NOMO-1 (cell line): Measurements from ENCODE around the gene OR10V1.

Experiments
- DNase-seq, 2 experiments: peaks; one replicate each; lab custom pipeline; 2025; ENCODE audit not compliant: unreplicated experiment in 2 of 2; lab: John Stamatoyannopoulos, UW

Gene OR10V1

DNA sequence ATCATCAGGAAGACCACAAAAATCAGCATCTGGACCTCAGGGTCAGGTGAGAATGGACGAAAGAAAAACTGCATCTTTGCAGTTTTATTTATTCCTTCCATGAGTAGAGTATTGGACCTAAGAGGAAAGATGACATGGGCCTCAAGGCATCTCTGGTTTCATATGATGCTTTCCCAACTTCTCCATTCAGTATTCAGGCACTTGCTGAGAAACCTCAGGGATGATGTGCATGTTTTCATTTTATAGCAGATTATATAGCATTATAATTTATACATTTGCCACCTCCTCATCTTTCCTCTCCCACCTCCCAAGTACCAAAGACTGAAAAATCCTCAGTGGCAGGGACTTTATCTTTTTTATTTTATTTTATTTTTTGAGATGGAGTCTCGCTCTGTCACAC lies at the start of gene OR10V1:
OR10V1 (minus strand) TSS at position 101 of the 400 bp plus-strand sequence; CDS start at position 101, 0 bp downstream.
- no peak for DNase-seq

- no peak for DNase-seq
Measured at GRCh38 chr11:59761993-59762392, 48.3 kb upstream of the OR10V1 start.

- DNase-seq = no peak
Measured at GRCh38 chr11:59760771-59761170, 47.1 kb upstream of the OR10V1 start.

DNA sequence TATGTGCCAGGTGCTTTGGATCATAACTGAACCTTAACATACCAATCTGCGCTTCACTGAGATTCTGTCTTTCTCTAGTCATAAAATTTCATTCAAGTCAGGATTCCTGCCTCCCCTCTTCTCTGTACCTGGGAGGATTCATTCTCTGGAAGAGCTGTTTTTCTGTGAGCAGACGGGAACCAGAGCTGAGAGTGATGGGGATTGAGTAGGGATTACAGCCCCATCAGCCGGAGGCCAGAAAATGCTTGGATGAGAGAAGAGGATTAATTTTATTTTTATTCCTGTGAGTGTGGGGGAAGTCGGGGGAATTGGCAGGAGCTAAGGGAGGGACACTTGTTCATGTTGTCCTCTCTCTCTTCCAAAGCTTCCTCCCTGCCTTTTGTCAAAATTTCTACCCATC lies 46.3 kb upstream of the OR10V1 start:
- DNase-seq = no peak

DNA sequence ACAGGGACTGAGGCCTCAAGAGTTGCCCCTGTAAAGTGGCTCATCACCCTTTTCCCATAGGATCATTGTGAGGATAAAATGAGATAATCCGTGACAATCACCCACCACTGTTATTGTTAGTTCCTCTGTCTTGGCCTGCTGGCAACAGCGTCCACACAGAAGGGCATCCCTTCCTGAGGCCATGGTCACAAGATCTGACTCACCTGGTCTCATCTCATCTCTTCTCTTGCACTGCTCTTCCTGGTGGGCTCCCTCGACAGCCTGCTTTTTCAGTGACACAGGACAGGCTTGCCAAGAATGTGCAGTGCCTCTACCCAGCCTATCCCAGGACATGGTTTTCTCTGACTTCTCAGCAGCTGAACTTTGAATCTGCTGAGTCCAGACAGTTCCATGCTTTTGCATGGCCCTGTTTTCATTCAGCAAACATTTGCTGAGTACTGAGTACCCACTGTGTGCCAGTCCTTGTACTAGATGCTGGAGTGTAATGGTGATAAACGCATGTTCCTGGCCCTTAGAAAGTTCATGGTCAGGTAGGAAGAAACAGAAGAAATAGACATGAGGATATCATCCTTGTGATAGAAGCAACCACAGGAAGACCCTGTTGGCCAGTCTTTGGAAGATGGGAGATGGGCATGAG lies 44.9 kb upstream of the OR10V1 start:
- DNase-seq = no peak

- peak; percentile 34 to 74 for DNase-seq
Measured at GRCh38 chr11:59756845-59757244, 43.2 kb upstream of the OR10V1 start.

- DNase-seq = no peak
Measured at GRCh38 chr11:59756558-59756840, 42.9 kb upstream of the OR10V1 start.

DNA sequence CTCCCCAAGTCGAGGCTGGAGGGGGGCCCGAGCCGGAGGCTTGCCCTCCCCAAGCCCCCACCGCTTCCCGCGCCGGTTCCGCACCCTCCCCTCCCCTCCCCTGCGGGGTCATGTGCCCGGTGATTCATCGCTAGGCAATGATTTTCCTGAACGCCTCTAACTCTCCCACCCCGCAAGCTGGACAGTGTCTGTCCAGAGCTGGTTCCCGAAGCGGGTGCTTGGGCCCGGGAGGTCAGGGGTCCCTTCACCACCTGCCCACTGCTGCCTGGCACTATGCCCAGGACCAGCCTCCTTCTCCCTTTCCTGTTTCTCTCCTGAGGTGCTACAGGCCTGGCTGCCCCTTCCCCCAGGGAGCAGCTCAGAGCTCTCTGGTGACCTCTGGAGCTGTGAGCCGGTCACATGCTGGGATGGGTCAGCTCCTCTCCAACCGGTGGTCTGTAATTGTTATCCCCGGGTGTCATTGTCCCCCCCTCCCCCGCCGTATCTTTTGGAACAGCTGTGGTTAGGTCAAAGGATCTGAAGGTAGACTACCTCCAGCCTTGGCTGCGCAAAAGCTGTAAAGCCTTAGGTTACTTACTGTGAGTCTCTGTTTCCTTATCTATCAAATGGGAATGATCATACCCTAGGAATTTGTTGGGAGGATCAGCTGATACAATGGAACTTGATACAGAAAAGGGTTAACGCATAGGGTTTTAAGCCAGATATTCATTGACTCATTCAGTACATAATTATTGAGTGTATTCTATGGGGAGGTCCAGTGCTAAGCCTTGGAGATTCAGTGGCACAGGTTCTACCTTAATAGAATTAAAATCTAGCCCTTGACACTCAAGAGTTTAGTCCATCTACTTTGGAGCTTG lies 42.3 kb upstream of the OR10V1 start:
- DNase-seq = peak; percentile 17 to 65

DNA sequence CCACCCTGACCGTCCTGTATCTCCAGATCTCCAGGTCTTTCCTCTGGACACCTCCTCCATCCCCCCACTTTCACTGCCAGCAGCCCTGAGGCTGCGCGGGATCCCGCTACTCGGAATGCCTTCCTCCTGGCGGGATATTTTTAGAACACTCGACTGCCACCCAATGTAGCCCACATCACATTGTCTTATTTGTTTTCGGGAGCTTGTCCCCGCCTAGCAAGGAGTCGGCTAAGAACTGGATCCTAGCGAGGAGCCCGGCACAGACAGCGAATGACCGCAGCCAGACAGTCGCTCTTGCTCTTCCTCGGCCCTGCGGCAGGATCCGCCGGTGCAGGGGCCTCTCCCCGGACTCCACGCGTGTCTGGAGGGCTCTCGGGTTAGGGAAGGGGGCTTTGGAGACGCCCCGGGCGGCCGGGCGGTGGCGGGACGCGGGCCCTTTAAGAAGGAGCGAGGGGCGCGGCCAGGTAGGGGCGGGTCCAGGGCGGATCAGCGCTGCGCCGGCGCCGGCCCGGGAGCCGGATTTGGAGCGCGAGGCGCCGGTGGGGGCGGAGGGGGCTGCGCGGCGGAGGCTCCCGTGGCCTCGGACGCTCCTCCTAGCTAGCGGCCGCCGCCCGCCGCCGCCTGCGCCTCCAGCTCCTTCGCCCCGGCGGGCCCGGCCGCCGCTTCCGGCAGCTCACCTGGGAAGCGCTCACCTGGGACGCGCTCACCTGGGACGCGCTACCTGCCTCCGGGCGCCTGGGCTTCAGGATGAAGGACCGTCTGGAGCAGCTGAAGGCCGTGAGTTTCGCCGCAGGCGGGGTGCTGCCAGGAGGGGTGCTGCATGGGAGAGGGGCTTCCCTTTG lies 41.4 kb upstream of the OR10V1 start, which contains the start of gene STX3:
STX3 (plus strand) TSS at position 518 of the 842 bp plus-strand sequence; CDS start at position 748, 230 bp downstream.
- peak; percentile 49 to 81 for DNase-seq

DNA sequence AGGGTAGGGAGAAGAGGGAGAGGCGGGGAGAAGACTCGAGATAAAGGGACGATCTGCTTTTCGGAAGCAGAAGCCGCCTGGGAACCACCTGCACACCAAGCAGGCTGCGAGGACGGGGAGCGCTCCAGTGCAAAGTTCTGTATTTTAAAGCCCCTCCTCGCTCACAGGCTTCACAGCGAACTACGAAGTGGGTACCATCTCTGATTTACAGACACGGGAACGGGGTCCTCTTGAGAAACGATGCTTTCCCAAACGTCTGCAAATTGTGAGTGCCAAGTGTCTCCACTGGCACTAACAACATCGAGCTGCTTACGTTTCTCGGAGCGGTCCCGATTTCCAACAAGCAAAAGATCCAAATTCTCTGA lies 40.8 kb upstream of the OR10V1 start:
- peak; percentile 15 to 38 for DNase-seq

DNA sequence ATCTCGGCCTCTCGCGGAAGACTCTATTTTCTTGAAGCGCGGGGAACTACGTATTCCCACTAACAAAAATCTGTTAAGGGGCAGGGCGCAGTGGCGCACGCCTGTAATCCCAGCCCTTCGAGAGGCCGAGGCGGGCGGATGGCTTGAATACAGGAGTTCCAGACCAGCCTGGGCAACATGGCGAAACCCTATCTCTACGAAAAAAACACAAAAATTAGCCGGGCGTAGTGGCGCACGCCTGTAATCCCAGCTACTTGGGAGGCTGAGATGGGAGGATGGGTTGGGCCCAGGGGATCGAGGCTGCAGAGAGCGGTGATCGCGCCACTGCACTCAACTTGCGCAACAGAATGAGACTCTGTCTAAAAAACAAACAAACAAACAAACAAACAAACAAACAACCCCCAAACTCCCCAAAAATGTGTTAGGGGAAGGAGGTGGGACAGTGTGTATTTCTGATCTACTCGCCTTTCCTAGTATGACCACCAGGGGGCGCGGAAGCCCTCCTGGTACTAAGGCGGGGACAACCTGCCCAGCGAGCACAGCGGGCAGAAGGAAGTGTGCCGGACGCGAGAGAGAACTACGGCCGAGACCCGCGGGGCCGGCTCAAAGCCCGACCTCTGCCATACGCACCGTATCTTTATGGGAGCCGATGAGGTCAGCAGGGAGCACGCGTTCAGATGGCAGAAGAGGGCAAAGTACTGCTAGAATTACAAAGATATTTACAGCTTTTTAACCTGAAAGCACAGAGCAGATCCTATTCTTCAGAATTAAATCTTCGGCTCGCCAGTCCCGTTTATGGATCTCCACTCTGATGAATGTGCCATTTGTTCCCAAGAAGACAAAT lies 40.2 kb upstream of the OR10V1 start:
- DNase-seq = peak; percentile 46 to 65

DNA sequence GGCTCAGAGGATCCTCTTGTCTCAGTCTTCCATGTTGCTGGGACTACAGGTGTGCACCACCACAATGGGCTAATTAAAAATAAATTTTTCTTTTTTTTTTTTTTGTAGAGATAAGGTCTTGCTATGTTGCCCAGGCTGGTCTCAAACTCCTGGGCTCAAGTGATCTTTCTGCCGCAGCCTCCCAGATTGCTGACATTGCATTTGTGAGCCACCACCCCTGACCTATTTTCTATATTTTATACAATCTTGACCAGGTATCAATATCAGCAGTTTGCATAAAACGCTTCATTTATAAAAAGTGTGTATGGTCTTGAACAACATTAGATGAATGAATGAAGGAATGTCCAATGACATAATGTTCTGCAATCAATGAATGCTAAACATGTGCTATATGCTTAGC lies 32.5 kb upstream of the OR10V1 start:
- no peak for DNase-seq

DNA sequence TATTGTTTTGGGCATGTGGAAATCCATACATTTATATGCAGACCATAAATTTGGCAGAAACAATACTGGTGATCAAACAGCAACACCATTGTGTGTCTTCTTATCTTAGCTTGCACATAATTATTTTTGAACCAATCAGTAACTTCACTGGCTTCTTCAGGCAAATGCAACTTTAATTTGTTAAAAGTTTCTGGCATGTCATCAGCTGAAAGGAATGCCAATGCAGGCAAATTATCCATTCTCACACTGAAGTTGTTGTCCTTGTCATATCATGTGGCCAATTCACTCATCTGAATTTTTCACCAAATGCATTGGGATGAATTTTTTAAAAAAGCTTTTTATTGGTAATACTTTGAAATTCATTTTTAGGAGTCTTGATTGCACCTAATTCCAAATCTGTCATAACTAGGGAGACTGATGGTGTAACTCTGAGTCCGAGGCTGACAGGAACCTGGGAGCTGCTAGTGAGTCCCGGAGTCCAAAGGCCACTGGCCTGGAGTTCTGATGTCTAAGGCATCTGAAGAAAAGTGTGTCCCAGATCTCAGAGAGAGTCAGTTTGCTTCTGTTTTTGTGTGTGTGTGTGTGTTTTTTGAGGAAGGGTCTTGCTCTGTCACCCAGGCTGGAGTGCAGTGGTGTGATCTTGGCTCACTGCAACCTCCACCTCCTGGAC lies 17.4 kb upstream of the OR10V1 start:
- no peak for DNase-seq

DNA sequence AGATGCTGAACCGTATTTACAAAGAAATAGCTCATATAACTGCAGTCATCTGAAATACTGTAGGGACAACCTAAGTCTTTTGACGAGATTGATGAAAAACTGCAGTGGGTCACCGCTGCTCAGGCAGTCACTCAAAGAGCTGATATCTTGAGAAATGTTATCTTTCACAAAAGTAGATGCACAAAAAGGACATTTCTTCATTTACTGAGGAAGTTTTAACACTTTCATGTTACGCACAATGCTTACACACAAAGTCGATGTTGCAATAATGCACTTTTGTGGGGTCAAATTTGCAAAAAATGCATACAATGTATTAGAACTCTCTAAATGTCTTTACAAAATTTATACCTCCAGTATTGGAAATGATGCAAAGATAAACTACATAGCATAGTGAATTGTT lies 16.2 kb upstream of the OR10V1 start:
- DNase-seq = peak; percentile 24 to 32

DNA sequence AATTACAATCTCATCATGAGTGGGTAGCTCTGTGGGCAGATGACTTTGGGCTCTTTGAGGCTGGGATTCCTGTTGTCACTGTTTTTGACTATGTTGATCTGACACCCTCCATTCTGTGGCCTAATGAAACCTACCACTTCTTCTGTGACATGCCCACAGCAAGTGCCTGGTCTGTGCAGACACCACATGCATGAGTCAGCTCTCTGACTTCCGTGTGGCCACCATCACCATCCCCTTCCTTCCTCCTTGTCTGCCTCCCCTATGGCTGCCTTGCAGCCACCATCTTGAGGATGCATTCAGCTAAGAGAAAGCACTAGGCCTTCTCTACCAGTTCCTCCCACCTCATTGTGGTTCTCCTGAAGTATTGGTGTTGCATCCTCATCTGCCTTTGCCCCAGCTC lies 15.3 kb upstream of the OR10V1 start:
- DNase-seq = peak; percentile 7 to 23

- DNase-seq = peak in 1 of 2 experiments; percentile 2
Measured at GRCh38 chr11:59728154-59728553, 14.5 kb upstream of the OR10V1 start.

- DNase-seq = no peak
Measured at GRCh38 chr11:59727426-59727825, 13.8 kb upstream of the OR10V1 start.

DNA sequence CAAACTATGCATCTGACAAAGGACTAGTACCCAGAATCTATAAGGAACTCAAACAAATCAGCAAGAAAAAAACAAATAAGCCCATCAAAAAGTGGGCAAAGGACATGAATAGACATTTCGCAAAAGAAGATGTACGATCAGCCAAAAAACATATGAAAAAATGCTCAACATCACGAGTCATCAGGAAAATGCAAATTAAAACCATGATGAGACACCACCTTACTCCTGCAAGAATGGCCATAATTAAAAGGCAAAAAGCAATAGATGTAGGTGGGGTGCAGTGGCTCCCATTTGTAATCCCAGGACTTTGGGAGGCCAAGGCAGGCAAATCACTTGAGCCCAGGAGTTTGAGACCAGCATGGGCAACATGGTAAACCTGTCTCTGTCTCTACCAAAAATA lies 10.4 kb upstream of the OR10V1 start:
- no peak for DNase-seq

DNA sequence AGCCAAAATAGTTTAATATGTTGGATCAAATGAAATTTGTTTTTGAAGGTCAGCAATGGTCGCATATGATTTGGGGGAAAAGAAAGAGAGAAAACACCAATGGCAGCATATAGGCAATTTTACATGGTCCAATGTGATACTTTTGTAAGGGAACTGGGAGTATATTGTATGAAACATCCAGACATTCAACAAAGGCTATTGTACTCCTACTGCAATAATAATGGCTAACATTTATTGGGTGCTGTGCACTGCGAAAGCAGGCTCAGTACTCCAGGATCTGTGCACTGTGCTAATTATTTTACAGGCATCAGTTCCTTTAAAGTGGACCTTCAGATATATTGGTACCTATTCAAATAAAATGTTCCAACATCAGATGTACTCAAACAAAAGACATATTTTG lies 5.9 kb upstream of the OR10V1 start:
- no peak for DNase-seq

DNA sequence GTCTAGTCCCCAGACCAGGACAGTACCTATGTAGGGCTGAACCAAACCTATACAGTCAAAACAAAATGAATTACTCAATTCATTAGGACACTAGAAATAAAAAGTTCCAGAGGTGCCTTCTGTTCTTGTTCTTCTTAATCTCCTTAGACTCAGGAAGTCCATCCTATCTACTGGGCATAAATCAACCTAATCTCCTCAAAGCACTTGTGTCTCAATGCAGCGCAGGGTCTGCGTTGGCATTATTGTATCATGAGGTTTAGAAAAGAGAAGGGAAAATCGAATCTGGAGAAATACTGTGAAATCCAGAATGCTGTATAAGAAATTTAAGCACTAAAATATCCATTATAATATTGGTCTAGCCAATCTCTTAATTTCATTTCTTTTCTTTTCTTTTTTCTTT lies 2.4 kb upstream of the OR10V1 start:
- DNase-seq = no peak
